ENCODE results near the gene STK17A.
A peak's percentile ranks its signal among the peaks of the same experiment; 100 is the strongest.
"Not testable (repeated sequence)": the region's sequence is repeated elsewhere in the genome, so short reads cannot be mapped to it uniquely, and the experiment has no call there.

The STK17A gene

GRCh38 chr7:43568529-43568928 is 14.4 kb upstream of the STK17A start:
- DNase-seq, result no peak

- DNase-seq, result no peak
Observed at GRCh38 chr7:43569424-43569823, 13.5 kb upstream of the STK17A start.

GRCh38 chr7:43570688-43571365 is 12.1 kb upstream of the STK17A start:
- DNase-seq, result no peak

- DNase-seq, result peak in 12 of 56 donors; percentile 2 to 32 (median 13)
Observed at GRCh38 chr7:43572516-43573049, 10.3 kb upstream of the STK17A start.

GRCh38 chr7:43573832-43574231 is 9.1 kb upstream of the STK17A start:
- DNase-seq, result not testable (repeated sequence)

- no peak for DNase-seq
Observed at GRCh38 chr7:43575506-43575905, 7.4 kb upstream of the STK17A start.

- no peak for DNase-seq
Observed at GRCh38 chr7:43576241-43576640, 6.7 kb upstream of the STK17A start.

- no peak for DNase-seq
Observed at GRCh38 chr7:43577485-43577951, 5.4 kb upstream of the STK17A start.

- DNase-seq, result peak in 49 of 56 donors; percentile 7 to 73 (median 47)
Observed at GRCh38 chr7:43583424-43584194, 701 bp downstream of the STK17A start.

- peak in 1 of 56 donors; percentile 9 for DNase-seq
Observed at GRCh38 chr7:43584195-43584586, 1.3 kb downstream of the STK17A start.

GRCh38 chr7:43584733-43585132 is 1.8 kb downstream of the STK17A start:
- not testable (repeated sequence) for DNase-seq

GRCh38 chr7:43585562-43585961 is 2.7 kb downstream of the STK17A start:
- no peak for DNase-seq

GRCh38 chr7:43586251-43586900 is 3.5 kb downstream of the STK17A start:
- no peak for DNase-seq

GRCh38 chr7:43588477-43589132 is 5.7 kb downstream of the STK17A start:
- no peak for DNase-seq

GRCh38 chr7:43589133-43589478 is 6.2 kb downstream of the STK17A start:
- DNase-seq, result no peak

- no peak for DNase-seq
Observed at GRCh38 chr7:43589728-43590127, 6.8 kb downstream of the STK17A start.

GRCh38 chr7:43590862-43591557 is 8.1 kb downstream of the STK17A start:
- DNase-seq, result no peak

GRCh38 chr7:43591558-43592180 is 8.8 kb downstream of the STK17A start:
- no peak for DNase-seq

GRCh38 chr7:43592326-43592725 is 9.4 kb downstream of the STK17A start:
- no peak for DNase-seq

GRCh38 chr7:43593010-43593409 is 10.1 kb downstream of the STK17A start:
- DNase-seq, result no peak
